Gastrocnemius medialis (tissue), 4 donors: Measurements from ENCODE around the gene MT1B. TPM values are rescaled to one million over a fixed set of nuclear protein-coding genes. Genes with fewer than 3 reads are reported as not detected.
A peak's percentile ranks its signal among the peaks of the same experiment; 100 is the strongest.

ENCODE experiments used
- ATAC-seq, 2 donors: fragments of 150-250 bp; one replicate each; pipeline ENCODE4 v1.9.1; 2016
- DNase-seq, 2 donors: peaks; one replicate each; pipeline ENCODE4 v3.0.0-alpha.2; 2019
- H3K27ac ChIP-seq, 4 donors: fragments of 200-600 bp; sonication (generic); 1 replicate in 1 of 4; 2 replicates in 3 of 4; pipeline ENCODE4 v1.5.1; 2016 to 2018; ENCODE audit warnings: mild to moderate bottlenecking in 2 of 4, moderate library complexity in 1 of 4
- H3K27me3 ChIP-seq, 3 donors: fragments of 200-600 bp; sonication (generic) in 2 of 3; 1 replicate in 1 of 3; 2 replicates in 2 of 3; pipeline versions ENCODE4 v1.5.1 to v1.6.0; 2016 to 2019; ENCODE audit warnings: mild to moderate bottlenecking in 1 of 3, moderate library complexity in 1 of 3
- H3K36me3 ChIP-seq, 2 donors: fragments of 200-600 bp; sonication (generic) in 1 of 2; one replicate each; pipeline ENCODE4 v1.5.1; 2017 to 2018
- H3K4me1 ChIP-seq, 2 donors: fragments of 200-600 bp; sonication (generic) in 1 of 2; one replicate each; pipeline ENCODE4 v1.5.1; 2016 to 2017; ENCODE audit warnings: mild to moderate bottlenecking in 2 of 2
- H3K4me3 ChIP-seq, 4 donors: fragments of 200-600 bp; sonication (generic) in 3 of 4; 1 replicate in 1 of 4; 2 replicates in 3 of 4; pipeline ENCODE4 v1.5.1; 2016 to 2019; ENCODE audit warnings: mild to moderate bottlenecking in 2 of 4
- H3K9me3 ChIP-seq, 3 donors: fragments of 200-600 bp; sonication (generic) in 2 of 3; 1 replicate in 1 of 3; 2 replicates in 2 of 3; pipeline ENCODE4 v1.5.1; 2016 to 2019
- CTCF ChIP-seq, 5 experiments: fragments of 450-650 bp in 3 of 5; fragments of 200-600 bp in 2 of 5; sonication (generic) in 2 of 5; IDR thresholded peaks in 4 of 5; conservative IDR thresholded peaks in 1 of 5; 1 replicate in 4 of 5; 2 replicates in 1 of 5; pipeline ENCODE4 v1.5.1; 2016 to 2019; ENCODE audit warnings: antibody characterized with exemption in 5 of 5, mild to moderate bottlenecking in 3 of 5, moderate library complexity in 3 of 5
- POLR2A ChIP-seq, 2 donors: fragments of 450-650 bp; IDR thresholded peaks; one replicate each; pipeline ENCODE4 v1.6.1; 2017; ENCODE audit warnings: antibody characterized with exemption in 2 of 2, mild to moderate bottlenecking in 2 of 2, moderate library complexity in 2 of 2
- in situ Hi-C, 4 donors: fragments of 200-750 bp; cut with MboI; loops; one replicate each; pipeline versions ENCODE4 v1.15.0 to v1.8.0; 2017; ENCODE audit warnings: low sequenced_read_pairs in 4 of 4
- intact Hi-C: fragments of 100-400 bp; cut with DNase I; formaldehyde crosslinking; loops from one replicate; pipeline ENCODE4 v1.15.1; 2023; ENCODE audit warnings: low total_unique reads
- total RNA-seq, 4 donors: library from RNA; depleted of rRNA; stranded (reverse); fragments of >200 nt; gene quantifications; one replicate each; pipeline versions ENCODE4 v1.1.0 to v1.2.3, GENCODE V29; 2016

The MT1B gene
- total RNA-seq, 4 donors from 2014 or later: not detected

- intact Hi-C loops: no loop called here
- Histone ChIP-seq H3K9me3 (no peaks in the 10 kb centered on the region), H3K27me3 (no peaks in the 10 kb centered on the region), H3K4me1 (peaks cover 18 to 23% of the 10 kb centered on the region in 2 donors), H3K4me3 (no peak overlapping the region), H3K36me3 (no peaks in the 10 kb centered on the region), H3K27ac (no peak overlapping the region)
- in situ Hi-C loops: no loop called here
- no peak for DNase-seq
- no peak for ATAC-seq
- no peak for TF ChIP-seq CTCF (IDR thresholded peaks at IDR 0.05 in 4 of 5, conservative IDR thresholded peaks at IDR 0.05 in 1 of 5)
- TF ChIP-seq POLR2A (IDR thresholded peaks at IDR 0.05): no peak
These were observed 28.0 kb upstream of the MT1B start for GRCh38 chr16:56623637-56624036.

- DNase-seq (peak; percentile 43 to 83), ATAC-seq (peak; percentile 77 to 80)
- TF ChIP-seq POLR2A (IDR thresholded peaks at IDR 0.05): peak; percentile 88 to 91
- TF ChIP-seq CTCF (IDR thresholded peaks at IDR 0.05 in 4 of 5, conservative IDR thresholded peaks at IDR 0.05 in 1 of 5): no peak
- in situ Hi-C loops (no loop called here), intact Hi-C loops (loop anchor here (1.0 kb wide), 2 partner anchors 14 to 57 kb away; partner anchors contain the start of gene MT1X)
- peak within 1 kb of the TSS; percentile 88 to 96 (median 92) for H3K27ac ChIP-seq
- H3K9me3 ChIP-seq: no peaks in the 10 kb centered on the region
- H3K36me3 ChIP-seq: no peaks in the 10 kb centered on the region
- H3K4me1 ChIP-seq: peaks cover 18 to 23% of the 10 kb centered on the region in 2 donors
- H3K27me3 ChIP-seq: no peaks in the 10 kb centered on the region
- peak within 1 kb of the TSS; percentile 66 to 84 (median 74) for H3K4me3 ChIP-seq
These were observed 26.3 kb upstream of the MT1B start, which contains the start of gene MT1E for GRCh38 chr16:56625140-56625942. Gene MT1E, plus strand, starts transcription at chr16:56625781. Its CDS starts 71 bp downstream, at chr16:56625852.

GRCh38 chr16:56625943-56626654 is 25.6 kb upstream of the MT1B start:
- Histone ChIP-seq H3K27me3 (no peaks in the 10 kb centered on the region), H3K4me3 (peak overlapping the region; percentile 66 to 84 (median 74)), H3K36me3 (no peaks in the 10 kb centered on the region), H3K27ac (peak overlapping the region; percentile 88 to 96 (median 92)), H3K4me1 (peaks cover 18 to 23% of the 10 kb centered on the region in 2 donors), H3K9me3 (no peaks in the 10 kb centered on the region)
- ATAC-seq (peak; percentile 49 to 74), DNase-seq (peak; percentile 57 to 76)
- in situ Hi-C loops: no loop called here
- TF ChIP-seq POLR2A (IDR thresholded peaks at IDR 0.05) (no peak), CTCF (IDR thresholded peaks at IDR 0.05 in 4 of 5, conservative IDR thresholded peaks at IDR 0.05 in 1 of 5) (no peak)
- intact Hi-C loops: loop anchor here (1.0 kb wide), 2 partner anchors 15 to 56 kb away; partner anchors contain the start of gene MT1X

- intact Hi-C loops: no loop called here
- ATAC-seq: no peak
These were observed 25.0 kb upstream of the MT1B start for GRCh38 chr16:56626685-56627084.

More at GRCh38 chr16:56626685-56627084, 25.0 kb upstream of the MT1B start:
- Histone ChIP-seq H3K9me3 (no peaks in the 10 kb centered on the region), H3K4me3 (peak overlapping the region; percentile 66 to 84 (median 74)), H3K36me3 (no peaks in the 10 kb centered on the region), H3K27ac (peak overlapping the region; percentile 88 to 96 (median 92)), H3K27me3 (no peaks in the 10 kb centered on the region), H3K4me1 (peaks cover 21 to 26% of the 10 kb centered on the region in 2 donors)
- in situ Hi-C loops: no loop called here
- TF ChIP-seq POLR2A (IDR thresholded peaks at IDR 0.05): no peak
- TF ChIP-seq CTCF (IDR thresholded peaks at IDR 0.05 in 4 of 5, conservative IDR thresholded peaks at IDR 0.05 in 1 of 5): no peak
- peak in 1 of 2 donors; percentile 44 for DNase-seq
